Activated CD4-positive, alpha-beta T cell treated with anti-CD3 and anti-CD28 coated beads for 36 hours (primary cell): ENCODE results near the gene UGT1A7. TPM values are rescaled to one million over a fixed set of nuclear protein-coding genes. Genes with fewer than 3 reads are reported as not detected.

Experiments used
- ATAC-seq: fragments of 200-7000 bp; cut with Tn5 transposase; one replicate; pipeline ENCODE4 v1.10.0; 2021; ENCODE audit warnings: mild to moderate bottlenecking, moderate library complexity
- CTCF ChIA-PET: fragments of 350-600 bp; sonication (Branson Sonifier 250); formaldehyde crosslinking; loops from one replicate; lab custom pipeline; 2021; ENCODE audit warnings: antibody characterized with exemption; lab: Charles Lee
- POLR2A ChIA-PET: fragments of 350-600 bp; sonication (Branson Sonifier 250); formaldehyde crosslinking; loops from one replicate; lab custom pipeline; 2021; ENCODE audit warnings: antibody characterized with exemption, inconsistent platforms; lab: Charles Lee
- DNase-seq: peaks from one replicate; pipeline ENCODE4 v3.0.0-alpha.2; 2020
- H3K27ac Mint-ChIP-seq: one replicate; pipeline ENCODE4 v1.8.0; 2021; ENCODE audit warnings: mixed read lengths
- H3K27me3 Mint-ChIP-seq: one replicate; pipeline ENCODE4 v1.8.0; 2021; ENCODE audit warnings: mixed read lengths
- H3K36me3 Mint-ChIP-seq: one replicate; pipeline ENCODE4 v1.8.0; 2021; ENCODE audit warnings: low read depth, mixed read lengths
- H3K4me1 Mint-ChIP-seq: one replicate; pipeline ENCODE4 v1.8.0; 2021; ENCODE audit warnings: mixed read lengths
- H3K4me3 Mint-ChIP-seq: one replicate; pipeline ENCODE4 v1.8.0; 2021; ENCODE audit warnings: mild to moderate bottlenecking, moderate library complexity, mixed read lengths
- H3K9me3 Mint-ChIP-seq: one replicate; pipeline ENCODE4 v1.8.0; 2021; ENCODE audit warnings: low read depth, mixed read lengths
- intact Hi-C, 2 experiments: fragments of 100-400 bp; cut with DNase I in 1 of 2; cut with micrococcal nuclease in 1 of 2; formaldehyde crosslinking; loops; one replicate each; pipeline versions ENCODE4 v1.14.2 to v1.15.1; 2022 to 2024; cut with DNase I, micrococcal nuclease
- total RNA-seq, 2 experiments: library from RNA; stranded (reverse); gene quantifications; one replicate each; pipeline ENCODE4 v1.2.3, GENCODE V29; 2021

Gene UGT1A7
- total RNA-seq, 2 experiments from 2014 or later, result not detected

DNA sequence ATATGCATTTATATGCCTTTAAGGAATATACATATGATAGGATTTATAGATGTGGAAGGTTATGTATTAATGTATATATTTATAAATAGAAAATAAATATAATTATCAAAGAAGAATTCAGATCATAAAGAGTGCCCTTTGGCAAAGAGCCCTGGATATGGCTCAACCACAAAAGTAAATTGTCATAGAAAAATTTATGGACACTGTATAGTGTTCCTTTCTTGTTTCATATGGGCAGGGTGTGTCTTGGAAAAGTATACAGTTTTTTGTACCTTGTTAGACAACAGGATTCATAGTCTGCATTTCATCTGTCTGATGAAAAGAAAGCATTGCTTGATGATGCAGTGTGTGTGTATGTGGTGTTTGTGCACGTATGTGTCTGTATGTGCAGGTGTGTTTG lies 2.9 kb downstream of the UGT1A7 start:
- no peak for DNase-seq
- CTCF ChIA-PET, result interaction anchor here (0.7 kb wide), 1 partner anchor 25 kb away, joined by 3 read pairs; no protein-coding TSS in a partner anchor
- no peak overlapping the region for H3K27ac Mint-ChIP-seq
- intact Hi-C loops, result no loop called here
- no peak for ATAC-seq
- H3K9me3 Mint-ChIP-seq, result no peaks in the 10 kb centered on the region
- POLR2A ChIA-PET, result no interaction called here
- no peak overlapping the region for H3K4me3 Mint-ChIP-seq
- no peaks in the 10 kb centered on the region for H3K36me3 Mint-ChIP-seq
- peaks cover 7% of the 10 kb centered on the region for H3K27me3 Mint-ChIP-seq
- H3K4me1 Mint-ChIP-seq, result no peaks in the 10 kb centered on the region

- H3K27ac Mint-ChIP-seq, result no peak overlapping the region
- no peaks in the 10 kb centered on the region for H3K36me3 Mint-ChIP-seq
- ChIA-PET POLR2A (no interaction called here), CTCF (interaction anchor here (0.6 kb wide), 1 partner anchor 615 kb away, joined by 3 read pairs; no protein-coding TSS in a partner anchor)
- no peak overlapping the region for H3K4me3 Mint-ChIP-seq
- H3K9me3 Mint-ChIP-seq, result no peaks in the 10 kb centered on the region
- peaks cover 4% of the 10 kb centered on the region for H3K27me3 Mint-ChIP-seq
- DNase-seq (no peak), ATAC-seq (no peak)
- no peaks in the 10 kb centered on the region for H3K4me1 Mint-ChIP-seq
- intact Hi-C loops, result no loop called here
Observed at GRCh38 chr2:233686928-233687327, 5.2 kb downstream of the UGT1A7 start.

DNA sequence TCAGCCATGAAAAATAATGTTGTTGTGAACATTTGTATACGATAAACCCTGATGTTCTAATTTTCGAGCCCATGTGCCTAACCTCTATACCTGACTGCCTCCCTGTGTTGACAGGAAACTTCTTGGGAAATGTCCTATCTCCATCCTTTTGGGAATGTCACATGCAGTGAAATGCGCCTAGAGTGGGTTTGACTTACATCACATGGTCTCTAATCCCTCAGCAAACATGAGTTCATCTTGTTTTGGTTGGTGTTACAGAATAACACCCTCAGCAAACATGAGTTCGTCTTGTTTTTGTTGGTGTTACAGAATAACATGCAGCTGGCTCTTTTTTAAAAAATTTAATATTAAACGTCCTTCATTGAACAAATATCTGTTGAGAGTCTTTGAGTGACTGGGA lies 6.6 kb downstream of the UGT1A7 start:
- intact Hi-C loops, result no loop called here
- peaks cover 4% of the 10 kb centered on the region for H3K27me3 Mint-ChIP-seq
- H3K4me3 Mint-ChIP-seq, result no peak overlapping the region
- no peaks in the 10 kb centered on the region for H3K36me3 Mint-ChIP-seq
- CTCF ChIA-PET, result no interaction called here
- POLR2A ChIA-PET, result no interaction called here
- no peak for DNase-seq
- no peak overlapping the region for H3K27ac Mint-ChIP-seq
- no peak for ATAC-seq
- no peaks in the 10 kb centered on the region for H3K4me1 Mint-ChIP-seq
- H3K9me3 Mint-ChIP-seq, result no peaks in the 10 kb centered on the region

- no peak for ATAC-seq
- H3K4me3 Mint-ChIP-seq, result no peak overlapping the region
- H3K9me3 Mint-ChIP-seq, result no peaks in the 10 kb centered on the region
- no peak overlapping the region for H3K27ac Mint-ChIP-seq
- H3K27me3 Mint-ChIP-seq, result peaks cover 4% of the 10 kb centered on the region
- ChIA-PET CTCF (no interaction called here), POLR2A (no interaction called here)
- no peak for DNase-seq
- no peaks in the 10 kb centered on the region for H3K4me1 Mint-ChIP-seq
- intact Hi-C loops, result no loop called here
- no peaks in the 10 kb centered on the region for H3K36me3 Mint-ChIP-seq
Observed at GRCh38 chr2:233689031-233689430, 7.3 kb downstream of the UGT1A7 start.

- intact Hi-C loops, result no loop called here
- DNase-seq (no peak), ATAC-seq (no peak)
- Mint-ChIP-seq H3K27ac (no peak overlapping the region), H3K4me1 (no peaks in the 10 kb centered on the region), H3K4me3 (no peak overlapping the region), H3K27me3 (peaks cover 4% of the 10 kb centered on the region), H3K9me3 (no peaks in the 10 kb centered on the region), H3K36me3 (no peaks in the 10 kb centered on the region)
- ChIA-PET POLR2A (no interaction called here), CTCF (no interaction called here)
Observed at GRCh38 chr2:233689501-233689900, 7.8 kb downstream of the UGT1A7 start.

GRCh38 chr2:233690444-233690843 lies 8.7 kb downstream of the UGT1A7 start:
- no peak overlapping the region for H3K27ac Mint-ChIP-seq
- ChIA-PET POLR2A (no interaction called here), CTCF (no interaction called here)
- ATAC-seq (no peak), DNase-seq (no peak)
- no peaks in the 10 kb centered on the region for H3K4me1 Mint-ChIP-seq
- H3K4me3 Mint-ChIP-seq, result no peak overlapping the region
- peaks cover 4% of the 10 kb centered on the region for H3K27me3 Mint-ChIP-seq
- intact Hi-C loops, result no loop called here
- H3K9me3 Mint-ChIP-seq, result no peaks in the 10 kb centered on the region
- H3K36me3 Mint-ChIP-seq, result no peaks in the 10 kb centered on the region

DNA sequence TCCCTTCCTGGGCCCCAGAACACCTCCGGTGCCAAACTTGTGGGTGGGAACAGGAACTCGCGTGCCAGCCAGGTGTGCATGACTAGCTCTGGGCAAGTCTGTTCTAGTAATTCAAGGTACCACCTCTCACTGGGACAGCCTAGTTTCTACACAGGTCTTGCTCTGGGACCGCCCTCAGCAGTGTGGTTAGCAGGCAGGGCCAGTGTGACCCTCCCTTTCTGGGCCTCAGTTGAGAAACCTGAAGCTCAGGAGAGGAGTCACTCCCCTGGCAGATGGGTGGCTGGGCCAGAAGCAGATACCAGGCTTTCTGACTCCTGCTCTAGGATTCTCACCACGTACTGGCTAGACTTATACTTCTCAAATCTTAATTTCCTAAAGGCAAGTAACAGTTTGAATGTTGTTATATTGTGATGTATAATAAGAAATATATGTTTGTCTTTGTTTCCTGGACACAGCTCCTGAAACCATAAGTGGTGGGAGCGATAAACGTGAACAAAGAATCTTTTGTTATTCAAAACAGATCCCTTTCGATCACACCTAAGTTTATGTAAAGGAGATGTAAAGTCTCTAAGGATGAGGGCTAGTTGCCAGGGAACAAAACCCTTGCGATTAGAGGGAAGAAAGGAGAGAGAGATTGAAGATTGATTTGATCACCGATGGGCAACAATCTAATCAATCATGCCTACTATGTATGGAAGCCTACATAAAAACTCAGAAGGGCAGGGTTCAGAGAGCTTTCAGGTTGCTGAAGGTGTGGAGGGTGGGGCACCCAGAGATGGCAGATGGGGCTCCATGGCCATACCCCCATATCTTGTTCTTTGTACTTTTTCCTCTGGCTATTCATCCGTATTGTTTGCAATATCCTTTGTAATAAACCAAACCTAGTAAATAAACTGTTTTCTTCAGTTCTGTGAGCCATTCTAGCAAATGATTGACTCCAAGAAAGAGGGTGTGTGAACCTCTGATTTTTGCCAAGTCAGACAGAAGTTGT lies 10.0 kb downstream of the UGT1A7 start:
- intact Hi-C loops, result no loop called here
- ChIA-PET POLR2A (no interaction called here), CTCF (interaction anchor here (0.6 kb wide), 1 partner anchor 59 kb away, joined by 3 read pairs; no protein-coding TSS in a partner anchor)
- no peaks in the 10 kb centered on the region for H3K9me3 Mint-ChIP-seq
- no peak overlapping the region for H3K4me3 Mint-ChIP-seq
- no peaks in the 10 kb centered on the region for H3K36me3 Mint-ChIP-seq
- H3K27me3 Mint-ChIP-seq, result no peaks in the 10 kb centered on the region
- DNase-seq (no peak), ATAC-seq (no peak)
- H3K27ac Mint-ChIP-seq, result no peak overlapping the region
- no peaks in the 10 kb centered on the region for H3K4me1 Mint-ChIP-seq

DNA sequence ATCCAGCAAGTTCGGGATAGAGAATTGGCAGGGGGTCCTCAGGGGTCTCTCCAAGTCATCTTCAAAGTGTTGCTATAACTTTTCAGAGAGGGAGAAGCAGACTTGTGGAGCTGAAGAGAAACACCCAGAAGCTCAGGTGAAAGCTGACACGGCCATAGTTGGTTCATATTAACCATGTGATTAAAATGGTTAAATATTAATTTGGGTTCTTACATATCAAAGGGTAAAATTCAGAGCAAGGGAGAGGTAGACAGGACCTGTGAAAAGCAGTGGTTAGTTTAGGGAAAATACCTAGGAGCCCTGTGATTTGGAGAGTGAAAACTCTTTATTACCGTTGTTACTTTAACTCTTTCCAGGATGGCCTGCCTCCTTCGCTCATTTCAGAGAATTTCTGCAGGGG lies 10.9 kb downstream of the UGT1A7 start, which contains the start of gene UGT1A6:
TSS of gene UGT1A6 (plus strand) at position 243 of the 400 bp plus-strand sequence. CDS start at position 358, 115 bp downstream.
- H3K4me1 Mint-ChIP-seq, result no peaks in the 10 kb centered on the region
- DNase-seq (no peak), ATAC-seq (no peak)
- H3K36me3 Mint-ChIP-seq, result no peaks in the 10 kb centered on the region
- H3K9me3 Mint-ChIP-seq, result no peaks in the 10 kb centered on the region
- CTCF ChIA-PET, result interaction anchor here (0.5 to 0.6 kb wide), 2 partner anchors 58 to 237 kb away, joined by 3 to 4 read pairs; no protein-coding TSS in a partner anchor
- H3K27me3 Mint-ChIP-seq, result no peaks in the 10 kb centered on the region
- POLR2A ChIA-PET, result no interaction called here
- intact Hi-C loops, result no loop called here
- H3K27ac Mint-ChIP-seq, result no peak within 1 kb of the TSS
- no peak within 1 kb of the TSS for H3K4me3 Mint-ChIP-seq

GRCh38 chr2:233693963-233694362 lies 12.3 kb downstream of the UGT1A7 start:
- no peak for ATAC-seq
- POLR2A ChIA-PET, result interaction anchor here (0.5 kb wide), 1 partner anchor 464 kb away, joined by 3 read pairs; no protein-coding TSS in a partner anchor

DNA sequence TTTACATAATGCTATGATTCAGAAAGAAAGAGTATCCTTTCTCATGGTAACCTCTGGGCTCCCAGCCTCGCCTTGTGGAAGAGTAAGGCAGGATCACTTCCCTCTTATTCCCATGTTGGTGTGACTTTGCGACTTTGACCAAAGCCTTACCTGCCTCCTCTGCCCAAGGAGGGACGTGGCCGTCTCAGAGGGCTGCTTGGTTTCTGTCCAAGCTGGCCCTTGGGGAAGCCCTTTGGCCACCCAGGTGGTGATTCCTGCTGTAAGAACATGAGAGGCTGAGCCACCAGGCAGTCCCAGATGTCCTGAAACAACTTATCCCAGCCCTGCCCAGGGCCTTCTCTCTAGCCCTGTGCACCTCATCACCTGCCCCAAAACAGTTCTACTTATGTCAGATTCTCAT lies 17.0 kb downstream of the UGT1A7 start:
- no peak overlapping the region for H3K27ac Mint-ChIP-seq
- intact Hi-C loops, result no loop called here
- no peaks in the 10 kb centered on the region for H3K27me3 Mint-ChIP-seq
- no peaks in the 10 kb centered on the region for H3K36me3 Mint-ChIP-seq
- no peak for DNase-seq
- ChIA-PET POLR2A (no interaction called here), CTCF (no interaction called here)
- ATAC-seq, result no peak
- no peaks in the 10 kb centered on the region for H3K9me3 Mint-ChIP-seq
- no peaks in the 10 kb centered on the region for H3K4me1 Mint-ChIP-seq
- no peak overlapping the region for H3K4me3 Mint-ChIP-seq

More at GRCh38 chr2:233693963-233694362, 12.3 kb downstream of the UGT1A7 start:
- H3K9me3 Mint-ChIP-seq, result no peaks in the 10 kb centered on the region
- CTCF ChIA-PET, result no interaction called here
- intact Hi-C loops, result no loop called here
- no peak overlapping the region for H3K27ac Mint-ChIP-seq
- no peak overlapping the region for H3K4me3 Mint-ChIP-seq
- H3K27me3 Mint-ChIP-seq, result no peaks in the 10 kb centered on the region
- H3K36me3 Mint-ChIP-seq, result no peaks in the 10 kb centered on the region
- no peak for DNase-seq
- H3K4me1 Mint-ChIP-seq, result no peaks in the 10 kb centered on the region

- intact Hi-C loops, result no loop called here
- Mint-ChIP-seq H3K4me1 (no peaks in the 10 kb centered on the region), H3K36me3 (no peaks in the 10 kb centered on the region), H3K27ac (no peak overlapping the region), H3K4me3 (no peak overlapping the region), H3K27me3 (no peaks in the 10 kb centered on the region), H3K9me3 (peaks cover 3% of the 10 kb centered on the region)
- no peak for DNase-seq
- CTCF ChIA-PET, result no interaction called here
- ATAC-seq, result no peak
- POLR2A ChIA-PET, result no interaction called here
Observed at GRCh38 chr2:233699424-233700027, 17.8 kb downstream of the UGT1A7 start.
